Measurements from ENCODE around the gene CSF3R. TPM values are rescaled to one million over a fixed set of nuclear protein-coding genes. Genes with fewer than 3 reads are reported as not detected.
"Not testable (repeated sequence)": the region's sequence is repeated elsewhere in the genome, so short reads cannot be mapped to it uniquely, and the experiment has no call there.

Gene CSF3R
- total RNA-seq, 4 donors from 2014 or later = 18.9 to 258 (median 41.8) TPM

- DNase-seq (ENCODE audit: low spot score) (no peak), ATAC-seq (ENCODE audit: low FRiP score) (no peak)
Measured at GRCh38 chr1:36513676-36514473, 31.2 kb upstream of the CSF3R start.

DNA sequence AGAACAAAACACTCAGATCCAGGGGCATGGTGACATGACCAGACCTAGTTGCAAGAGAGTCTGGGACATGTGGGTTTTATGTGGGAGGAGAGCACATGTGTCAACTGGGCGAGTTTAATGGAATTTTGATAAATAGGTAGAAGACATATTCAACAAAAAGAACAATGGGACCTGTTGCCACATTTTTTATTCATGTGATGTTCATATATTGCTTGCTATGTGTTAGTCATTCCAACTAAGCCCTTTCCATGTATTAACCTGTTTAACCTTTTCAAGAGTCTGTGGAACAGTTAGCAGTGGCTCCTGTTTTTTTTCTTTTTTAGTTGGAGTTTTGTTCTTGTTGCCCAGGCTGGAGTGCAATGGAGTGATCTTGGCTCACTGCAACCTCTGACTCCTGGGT, 30.1 kb upstream of the CSF3R start:
- no peak for DNase-seq (ENCODE audit: low spot score)
- no peak for ATAC-seq (ENCODE audit: low FRiP score)
- TF ChIP-seq, protein P1, sequence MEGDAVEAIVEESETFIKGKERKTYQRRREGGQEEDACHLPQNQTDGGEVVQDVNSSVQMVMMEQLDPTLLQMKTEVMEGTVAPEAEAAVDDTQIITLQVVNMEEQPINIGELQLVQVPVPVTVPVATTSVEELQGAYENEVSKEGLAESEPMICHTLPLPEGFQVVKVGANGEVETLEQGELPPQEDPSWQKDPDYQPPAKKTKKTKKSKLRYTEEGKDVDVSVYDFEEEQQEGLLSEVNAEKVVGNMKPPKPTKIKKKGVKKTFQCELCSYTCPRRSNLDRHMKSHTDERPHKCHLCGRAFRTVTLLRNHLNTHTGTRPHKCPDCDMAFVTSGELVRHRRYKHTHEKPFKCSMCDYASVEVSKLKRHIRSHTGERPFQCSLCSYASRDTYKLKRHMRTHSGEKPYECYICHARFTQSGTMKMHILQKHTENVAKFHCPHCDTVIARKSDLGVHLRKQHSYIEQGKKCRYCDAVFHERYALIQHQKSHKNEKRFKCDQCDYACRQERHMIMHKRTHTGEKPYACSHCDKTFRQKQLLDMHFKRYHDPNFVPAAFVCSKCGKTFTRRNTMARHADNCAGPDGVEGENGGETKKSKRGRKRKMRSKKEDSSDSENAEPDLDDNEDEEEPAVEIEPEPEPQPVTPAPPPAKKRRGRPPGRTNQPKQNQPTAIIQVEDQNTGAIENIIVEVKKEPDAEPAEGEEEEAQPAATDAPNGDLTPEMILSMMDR (IDR thresholded peaks at IDR 0.05) = no peak

More at GRCh38 chr1:36513676-36514473, 31.2 kb upstream of the CSF3R start:
- TF ChIP-seq, protein P1 (IDR thresholded peaks at IDR 0.05) = no peak

DNA sequence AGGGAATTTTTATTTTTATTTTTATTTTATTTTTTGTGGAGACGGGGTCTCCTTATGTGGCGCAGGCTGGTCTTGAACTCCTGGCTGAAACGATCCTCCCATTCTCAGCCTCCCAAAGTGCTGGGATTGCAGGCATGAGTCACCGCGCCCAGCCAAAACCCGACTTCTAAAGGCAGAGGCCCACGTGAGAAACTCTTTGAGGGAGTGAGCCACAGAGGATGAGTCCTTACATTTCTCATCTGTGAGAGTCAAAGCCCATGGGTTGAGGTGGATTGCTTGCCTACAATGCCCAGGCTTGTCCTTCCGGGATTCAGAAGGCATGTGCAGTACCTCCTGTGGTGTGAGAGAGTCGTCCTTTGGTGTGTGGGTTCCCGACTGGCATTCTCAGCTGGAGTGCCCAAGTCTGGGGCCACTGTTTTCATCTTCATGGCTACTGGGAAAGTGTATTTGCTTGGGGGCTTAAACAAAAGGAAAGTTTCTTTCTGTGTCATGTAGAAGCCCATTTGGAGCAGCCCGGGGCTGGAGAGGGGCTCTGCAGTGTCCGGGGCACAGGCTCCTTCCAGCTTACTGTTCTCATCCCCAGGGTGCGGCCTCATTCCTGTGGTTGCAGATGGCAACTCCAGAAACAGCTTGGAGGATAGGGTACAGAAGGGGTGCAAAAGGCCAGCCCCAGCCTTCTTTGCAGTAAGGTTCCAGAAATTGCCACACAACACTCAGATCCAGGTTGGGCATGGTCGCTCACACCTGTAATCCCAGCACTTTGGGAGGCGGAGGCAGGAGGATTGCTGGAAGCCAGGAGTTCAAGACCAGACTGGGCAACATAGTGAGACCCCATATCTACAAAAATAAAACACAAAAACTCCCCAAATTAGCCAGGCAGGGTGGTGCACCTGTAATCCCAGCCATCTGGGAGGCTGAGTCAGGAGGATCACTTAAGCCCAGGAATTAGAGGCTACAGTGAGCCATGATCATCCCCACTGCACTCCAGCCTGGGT, 29.4 kb upstream of the CSF3R start:
- TF ChIP-seq, protein P1 (IDR thresholded peaks at IDR 0.05) = no peak
- ATAC-seq (ENCODE audit: low FRiP score) = no peak
- no peak for DNase-seq (ENCODE audit: low spot score)

GRCh38 chr1:36511220-36511619, 28.5 kb upstream of the CSF3R start:
- not testable (repeated sequence) for ATAC-seq (ENCODE audit: low FRiP score); DNase-seq (ENCODE audit: low spot score)

DNA sequence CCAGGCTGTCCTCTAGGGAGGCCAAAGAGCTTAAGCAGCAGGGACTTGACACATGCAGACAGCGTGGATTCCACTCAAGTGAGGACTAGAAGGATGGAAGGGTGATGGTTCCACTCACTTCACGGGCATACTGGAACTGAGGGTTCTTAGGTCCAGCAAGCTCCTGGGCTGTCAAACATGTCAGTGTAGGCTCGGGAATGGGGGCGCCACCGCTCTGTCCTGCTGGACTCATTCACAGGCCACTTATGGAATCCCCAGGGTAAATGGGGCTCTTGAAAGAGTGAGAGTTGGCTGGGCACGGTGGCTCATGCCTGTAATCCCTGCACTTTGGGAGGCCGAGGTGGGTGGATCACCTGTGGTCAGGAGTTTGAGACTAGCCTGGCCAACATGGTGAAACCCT, 27.7 kb upstream of the CSF3R start:
- no peak for ATAC-seq (ENCODE audit: low FRiP score)
- TF ChIP-seq, protein P1 (IDR thresholded peaks at IDR 0.05) = no peak
- DNase-seq (ENCODE audit: low spot score) = no peak

- TF ChIP-seq, protein P1 (IDR thresholded peaks at IDR 0.05) = no peak
- no peak for ATAC-seq (ENCODE audit: low FRiP score)
- DNase-seq (ENCODE audit: low spot score) = no peak
Measured at GRCh38 chr1:36508257-36508656, 25.5 kb upstream of the CSF3R start.

DNA sequence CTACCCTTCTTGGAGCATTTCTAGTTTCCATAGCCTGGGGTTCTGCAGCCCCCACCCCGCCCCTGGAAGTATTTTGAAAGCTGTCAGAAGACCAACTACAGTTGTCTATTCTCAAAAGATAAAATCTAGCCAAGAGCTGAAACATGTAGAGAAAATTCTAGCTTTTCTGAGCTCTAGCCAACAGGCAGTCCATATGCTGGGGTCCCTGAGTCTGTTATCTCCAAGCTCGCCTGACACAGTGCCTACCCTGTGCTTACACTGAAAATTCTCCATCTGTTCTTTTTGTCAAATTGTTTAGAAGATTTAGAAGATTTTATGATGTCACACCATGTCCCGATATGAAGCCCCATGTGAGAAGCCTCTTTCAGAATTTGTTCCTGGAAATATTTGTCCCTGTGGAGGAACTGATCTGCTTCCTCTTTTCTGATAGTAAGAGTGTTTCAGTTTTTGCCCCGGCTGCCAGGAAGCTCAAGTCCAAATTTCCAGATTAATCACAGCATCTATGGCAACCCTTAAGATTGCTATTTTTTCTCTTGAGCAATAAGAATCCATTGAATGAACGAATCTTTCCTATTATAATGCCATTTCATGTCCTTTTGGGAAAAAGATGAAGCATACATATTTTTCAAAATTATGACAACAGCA, 23.7 kb upstream of the CSF3R start:
- ATAC-seq (ENCODE audit: low FRiP score) = no peak
- no peak for DNase-seq (ENCODE audit: low spot score)
- TF ChIP-seq, protein P1 (IDR thresholded peaks at IDR 0.05) = no peak

All from omental fat pad (tissue), 4 donors.